ENCODE measurements around the gene DKK3.
A peak's percentile ranks its signal among the peaks of the same experiment; 100 is the strongest.
"Not testable (repeated sequence)": the region's sequence is repeated elsewhere in the genome, so short reads cannot be mapped to it uniquely, and the experiment has no call there.

The DKK3 gene

DNA sequence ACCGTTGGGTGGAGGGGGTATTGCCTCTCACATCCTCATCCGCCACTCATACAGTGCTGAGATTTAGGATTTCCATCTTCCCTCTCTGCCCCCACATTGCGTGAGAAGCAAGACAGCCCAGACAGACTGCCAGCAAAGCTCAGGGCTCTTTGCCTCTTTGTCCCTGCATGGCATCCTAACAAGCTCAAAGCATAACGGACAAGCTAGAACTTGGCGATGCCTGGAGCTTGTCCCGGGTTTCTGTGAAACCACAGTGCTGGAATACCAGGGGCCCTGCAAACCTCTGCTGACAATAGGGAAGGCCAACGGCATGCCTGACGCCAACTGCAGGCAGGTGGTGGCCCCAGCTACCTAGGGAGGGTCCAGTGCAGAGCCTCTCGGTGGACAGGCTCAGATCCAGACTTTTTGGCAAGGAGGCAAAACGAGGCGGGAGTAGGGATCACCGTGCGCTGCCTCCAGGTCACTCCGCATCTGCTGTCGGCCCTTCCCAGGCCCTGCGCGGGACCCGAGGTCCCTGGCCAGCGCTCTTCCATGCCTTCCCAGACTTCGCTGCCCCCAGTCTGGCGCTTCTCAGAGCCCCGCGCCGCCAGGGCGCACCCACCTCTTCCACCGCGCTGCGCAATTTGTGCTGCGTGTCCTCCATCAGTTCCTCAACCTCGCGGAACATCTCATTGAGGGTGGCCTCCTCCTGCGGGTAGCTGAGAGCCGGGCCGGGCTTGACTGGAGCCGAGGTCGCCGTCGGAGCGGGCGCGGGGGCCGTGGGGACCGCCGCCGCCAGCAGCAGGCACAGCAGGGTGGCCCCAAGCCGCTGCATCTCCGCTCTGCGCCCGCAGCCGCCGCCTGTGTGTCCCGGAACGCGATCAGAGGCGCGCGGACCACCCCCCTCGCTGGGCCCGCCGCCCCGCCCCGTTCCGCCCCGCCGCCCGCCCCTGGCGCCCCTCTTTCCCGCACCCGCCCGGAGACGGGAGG lies at the start of gene DKK3:
Gene DKK3, minus strand, starts transcription at position 858 of the 969 bp plus-strand sequence. Its CDS starts 44 bp downstream, at position 814.
- DNase-seq = no peak

DNA sequence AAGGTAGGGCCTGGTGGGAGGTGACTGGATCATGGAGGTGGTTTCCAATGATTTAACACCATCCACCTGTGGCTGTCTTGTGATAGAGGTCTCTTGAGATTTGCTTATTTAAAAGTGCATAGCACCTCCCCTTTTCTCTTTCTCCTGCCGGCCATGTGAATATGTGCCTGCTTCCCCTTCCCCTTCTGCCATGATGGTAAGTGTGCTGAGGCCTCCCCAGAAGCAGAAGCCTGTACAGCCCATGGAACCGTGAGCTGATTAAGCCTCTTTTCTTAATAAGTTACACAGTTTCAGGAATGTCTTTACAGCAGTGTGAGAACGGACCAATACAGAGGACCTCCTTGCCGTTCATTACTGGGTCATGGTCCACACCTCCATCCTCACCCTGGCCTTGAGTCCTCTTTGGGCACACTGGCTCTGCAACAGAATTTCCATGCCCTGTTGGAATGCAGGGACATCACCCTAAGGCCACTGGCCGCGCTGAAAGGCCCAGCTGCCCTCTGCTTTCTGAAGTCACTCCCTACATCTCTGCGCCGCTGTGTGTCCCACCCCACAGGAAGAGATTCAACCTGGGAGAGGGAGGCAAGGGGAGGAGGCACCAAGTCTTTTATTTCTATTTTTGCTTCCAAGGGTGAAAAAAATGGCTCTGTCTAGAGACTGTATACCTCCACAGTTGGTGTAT lies 49.0 kb upstream of the DKK3 start:
- no peak for DNase-seq

DNA sequence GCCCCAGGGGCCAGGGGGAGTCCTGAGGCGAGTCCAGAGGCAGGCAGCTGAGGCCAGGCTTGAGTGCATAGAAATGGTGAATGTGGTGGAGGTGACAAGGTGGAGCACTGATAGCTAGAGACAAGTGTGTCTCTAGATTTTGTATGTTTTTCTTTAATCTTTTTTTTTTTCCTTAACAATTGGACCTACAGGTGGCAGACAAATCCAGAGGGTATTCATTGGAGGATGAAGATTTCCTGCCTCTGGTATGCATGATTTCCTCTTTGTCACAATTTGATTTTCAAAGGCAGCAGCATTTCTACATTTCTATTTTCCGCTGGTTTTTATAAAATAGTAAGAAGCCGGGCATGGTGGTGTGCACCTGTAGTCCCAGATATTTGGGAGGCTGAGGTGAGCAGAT lies 47.7 kb upstream of the DKK3 start:
- no peak for DNase-seq

DNA sequence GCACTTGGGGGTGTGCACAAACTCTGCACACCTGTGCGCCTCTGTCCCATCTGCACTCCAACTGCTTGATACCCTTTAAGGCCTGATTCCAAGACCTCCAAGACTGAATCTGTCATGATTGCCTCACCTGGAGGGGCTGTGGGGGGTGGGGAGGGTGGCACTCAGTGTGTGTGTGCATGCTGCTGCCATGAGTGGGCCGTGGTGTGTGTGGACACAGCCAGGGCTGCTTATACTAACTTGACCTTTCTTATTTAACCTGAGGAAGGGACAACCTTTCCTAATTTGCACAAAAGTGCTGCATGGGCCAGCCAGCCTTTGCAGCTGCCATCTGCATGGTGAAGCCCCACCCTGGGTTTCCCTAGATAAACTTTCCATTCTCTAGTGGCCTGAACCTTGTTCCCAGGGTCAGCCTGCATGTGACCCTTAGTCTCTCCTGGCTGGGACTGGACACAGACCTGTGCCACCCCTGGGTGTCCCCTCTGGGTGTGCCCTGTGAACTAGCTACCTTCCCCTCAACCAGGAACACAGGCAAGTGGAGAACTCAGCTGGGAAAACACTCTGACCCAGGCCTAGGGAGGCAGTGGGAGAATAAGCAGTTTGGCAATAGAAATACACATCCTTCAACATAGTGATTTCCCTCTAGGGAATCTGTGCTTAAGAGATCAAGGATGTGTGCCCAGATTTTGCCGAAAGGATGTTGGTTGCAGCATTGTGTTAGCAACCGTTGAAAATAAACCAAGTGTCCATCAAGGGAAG lies 45.4 kb upstream of the DKK3 start:
- no peak for DNase-seq

DNA sequence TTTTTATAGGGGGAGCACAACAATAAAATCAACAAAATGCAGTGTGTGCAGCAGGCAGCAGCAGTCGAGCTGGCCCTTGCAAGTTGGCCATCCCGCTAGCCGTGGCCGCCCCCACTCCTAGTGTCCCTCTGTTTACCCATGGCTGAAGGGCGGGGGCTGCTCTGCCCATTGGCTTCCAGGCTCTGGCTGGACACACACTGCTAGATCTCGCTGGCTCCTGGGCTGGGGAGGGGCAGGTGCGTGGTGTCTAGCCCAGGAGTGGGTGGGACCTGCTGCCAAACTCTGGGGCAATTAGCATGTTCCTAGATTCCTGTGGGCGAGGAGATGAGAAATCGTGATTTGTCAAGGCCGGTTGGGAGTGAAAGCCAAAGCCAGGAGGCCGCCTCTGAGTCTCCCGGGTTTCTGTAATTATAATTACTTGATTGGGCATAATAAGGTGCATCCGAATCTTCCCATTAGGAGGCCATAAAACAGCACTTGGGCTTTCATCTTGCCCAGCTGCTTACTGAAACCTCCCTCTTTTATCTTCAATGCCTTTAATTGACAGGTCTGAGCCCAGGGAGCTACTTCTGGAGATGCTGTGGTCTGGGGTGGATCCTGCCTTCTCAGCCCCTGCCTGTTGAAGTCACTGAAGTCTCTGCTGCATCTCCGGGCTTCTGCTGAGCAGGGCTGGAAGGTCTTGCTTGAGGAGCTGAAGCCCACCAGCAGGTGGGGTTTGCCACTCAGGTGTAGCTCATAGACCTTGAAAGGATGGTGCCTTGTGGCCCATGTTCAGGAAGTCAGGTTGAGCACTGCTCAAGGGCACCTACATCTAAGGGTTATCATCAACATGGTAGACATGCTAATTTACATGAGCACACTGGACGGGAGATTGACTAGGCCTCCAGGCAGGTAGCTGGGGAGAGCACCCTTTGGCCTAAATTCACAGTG lies 44.5 kb upstream of the DKK3 start:
- no peak for DNase-seq

DNA sequence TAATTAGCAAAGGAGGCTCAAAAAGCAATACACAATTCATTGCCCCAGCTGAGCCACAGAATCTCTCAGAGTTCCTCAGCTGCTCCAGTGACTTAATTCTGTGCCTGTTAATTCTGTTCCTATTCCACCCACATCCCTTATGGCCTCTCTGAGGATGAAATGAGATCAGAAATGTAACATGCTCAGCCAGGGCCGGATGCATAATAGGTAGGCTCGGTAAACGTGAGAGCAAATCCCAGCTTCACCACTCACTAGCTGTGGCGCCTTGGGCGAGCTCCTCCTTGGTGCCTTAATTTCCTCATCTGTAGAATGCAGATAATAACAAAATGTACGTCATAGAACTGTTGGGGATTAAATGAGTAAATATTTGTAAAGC lies 42.8 kb upstream of the DKK3 start:
- DNase-seq = no peak

DNA sequence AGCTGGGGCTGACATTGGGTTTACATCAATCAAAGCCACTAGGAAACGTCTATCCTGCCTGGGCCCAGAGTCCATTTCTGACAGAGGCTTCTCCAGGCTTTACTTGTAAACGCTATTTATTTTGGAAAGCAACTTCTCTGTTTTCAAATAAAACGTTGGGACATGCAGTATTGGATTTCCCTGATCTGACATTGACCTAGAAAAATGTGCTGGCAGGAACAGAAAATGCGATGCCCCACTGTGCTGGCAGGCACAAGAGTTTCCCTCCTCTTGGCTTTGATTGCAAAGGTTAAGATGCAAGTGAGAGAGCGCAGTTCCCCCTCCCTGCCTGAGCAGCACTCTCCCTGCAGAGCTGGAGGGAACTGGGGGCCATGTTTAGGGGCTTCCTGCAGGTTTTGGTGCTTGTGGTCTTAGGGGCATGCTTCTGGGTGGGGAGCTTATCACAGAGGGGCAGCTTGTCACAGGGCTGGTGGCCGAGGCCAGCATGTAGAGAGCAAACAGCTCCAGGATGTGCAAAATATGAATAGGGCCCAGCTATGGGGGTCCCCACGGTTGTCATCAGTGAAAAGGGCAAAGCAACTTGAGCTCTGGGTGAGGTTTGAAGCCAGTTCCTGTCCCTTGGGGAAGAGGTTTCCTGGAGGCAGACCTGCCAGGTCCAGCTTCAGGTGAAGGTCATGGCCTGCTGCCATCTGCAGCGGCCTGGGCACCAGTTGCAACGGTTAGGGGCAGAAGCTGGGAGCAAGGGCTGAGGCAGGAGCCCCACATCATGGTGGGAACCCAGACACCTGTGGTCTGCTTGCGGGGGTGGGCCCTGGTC lies 42.3 kb upstream of the DKK3 start:
- DNase-seq = no peak

DNA sequence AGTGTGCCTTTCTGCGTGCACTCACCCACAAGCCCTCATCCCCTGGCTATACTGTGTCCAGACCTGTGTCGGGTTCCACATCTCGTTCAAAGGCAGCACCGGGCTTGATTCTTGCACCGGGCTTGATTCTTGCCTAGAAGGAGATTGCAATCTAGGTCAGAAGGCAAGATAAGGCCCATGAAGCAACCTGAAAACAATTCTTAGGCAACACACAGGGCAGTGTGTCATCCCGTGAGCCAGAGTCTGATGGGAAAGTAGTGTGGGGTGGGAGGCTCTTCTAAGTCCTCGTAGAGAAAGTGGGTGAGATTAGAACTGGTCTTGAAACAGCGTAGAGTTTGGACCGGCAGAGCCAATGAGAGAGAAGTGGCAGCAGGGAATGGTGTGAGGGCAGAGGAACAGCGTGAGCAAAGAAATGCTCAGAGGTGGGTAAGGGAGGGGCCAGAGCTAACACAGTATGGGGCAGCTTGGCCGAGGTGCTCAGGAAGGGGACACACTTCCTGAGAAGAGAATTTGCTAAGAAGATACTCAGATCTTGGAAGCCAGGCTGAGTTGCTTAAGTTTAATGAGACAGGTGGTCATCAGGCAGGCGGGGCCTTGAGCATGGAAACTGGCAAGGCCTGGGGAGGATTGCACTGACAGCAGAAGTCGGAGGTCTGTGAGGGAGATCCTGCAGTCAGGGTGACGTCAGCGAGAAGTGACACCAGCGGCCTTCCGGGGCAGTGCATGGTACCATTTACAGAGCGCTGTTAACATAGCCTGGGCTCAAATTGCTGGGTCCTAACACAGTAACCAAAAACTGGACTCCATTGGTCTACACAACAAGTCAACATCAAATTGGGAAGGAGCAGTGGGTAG lies 40.7 kb upstream of the DKK3 start:
- no peak for DNase-seq

DNA sequence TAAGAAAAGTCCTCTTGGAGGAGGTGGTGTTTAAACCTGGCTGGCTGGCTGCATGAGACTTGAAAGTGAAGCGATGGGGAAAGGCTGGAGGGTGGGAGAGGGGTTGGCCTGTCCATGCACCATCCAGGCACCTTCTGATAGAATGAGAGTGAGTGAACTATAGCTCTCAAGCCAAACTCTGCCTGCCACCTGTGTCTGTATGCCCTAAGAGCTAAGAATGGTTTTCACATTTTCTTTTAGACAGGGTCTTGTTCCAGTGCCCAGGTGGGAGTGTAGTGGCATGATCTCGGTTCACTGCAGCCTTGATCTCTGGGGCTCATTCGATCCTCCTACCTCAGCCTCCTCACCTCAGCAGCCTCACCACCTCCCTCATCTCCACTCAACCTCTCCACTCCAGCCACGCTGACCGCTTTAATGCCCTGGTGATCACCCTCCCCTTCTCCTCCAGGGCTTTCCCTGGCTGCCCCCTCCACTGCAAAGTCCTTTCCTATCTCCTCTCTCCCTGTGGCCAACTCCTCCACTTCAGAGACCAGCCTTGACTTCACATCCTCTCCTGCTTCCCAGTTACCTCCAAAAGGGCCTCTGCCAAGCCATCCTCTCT lies 38.3 kb upstream of the DKK3 start:
- DNase-seq = no peak

DNA sequence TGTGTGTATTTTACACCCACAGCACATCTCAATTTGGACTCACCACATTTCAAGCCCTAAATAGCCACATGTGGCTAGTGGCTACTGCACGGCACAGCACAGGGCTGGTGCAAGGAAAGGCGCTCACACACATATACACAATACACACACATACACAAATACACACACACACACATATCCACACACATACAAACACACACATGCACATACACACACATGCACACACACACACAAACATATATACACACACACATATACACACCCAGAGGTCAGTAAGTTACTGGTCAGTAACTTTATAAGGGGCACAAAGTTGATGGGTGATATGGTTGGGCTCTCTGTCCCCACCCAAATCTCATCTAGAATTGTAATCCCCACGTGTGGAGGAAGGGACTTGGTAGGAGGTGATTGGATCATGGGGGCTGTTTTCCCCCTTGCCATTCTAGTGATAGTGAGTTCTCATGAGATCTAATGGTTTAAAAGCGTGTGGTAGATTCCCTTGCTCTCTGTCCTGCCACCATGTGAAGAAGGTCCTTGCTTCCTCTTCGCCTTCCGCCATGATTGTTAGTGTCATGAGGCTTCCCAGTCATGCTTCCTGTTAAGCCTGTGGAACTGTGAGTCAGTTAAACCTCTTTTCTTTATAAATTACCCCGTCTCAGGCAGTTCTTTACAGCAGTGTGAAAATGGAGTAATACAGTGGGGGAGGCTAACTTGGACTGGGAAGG lies 37.6 kb upstream of the DKK3 start:
- DNase-seq = no peak

DNA sequence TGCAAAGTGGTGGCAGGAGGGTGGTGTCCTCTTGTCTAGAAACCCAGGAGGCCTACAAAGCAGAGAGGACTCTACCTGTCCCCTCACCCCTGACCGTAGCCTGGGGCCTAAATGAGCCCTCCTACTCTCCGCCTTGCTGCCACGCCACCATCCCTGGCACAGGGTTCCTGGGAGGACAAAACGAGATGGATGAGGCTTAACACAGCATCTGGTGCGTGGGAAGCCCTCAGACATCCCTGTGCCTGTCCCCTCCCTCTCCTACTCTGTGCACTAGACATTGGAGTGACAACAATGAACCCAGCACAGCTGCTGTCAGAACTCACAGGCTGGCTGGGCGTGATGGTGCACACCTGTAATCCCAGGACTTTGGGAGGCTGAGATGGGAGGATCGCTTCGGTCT lies 36.4 kb upstream of the DKK3 start:
- DNase-seq = no peak

DNA sequence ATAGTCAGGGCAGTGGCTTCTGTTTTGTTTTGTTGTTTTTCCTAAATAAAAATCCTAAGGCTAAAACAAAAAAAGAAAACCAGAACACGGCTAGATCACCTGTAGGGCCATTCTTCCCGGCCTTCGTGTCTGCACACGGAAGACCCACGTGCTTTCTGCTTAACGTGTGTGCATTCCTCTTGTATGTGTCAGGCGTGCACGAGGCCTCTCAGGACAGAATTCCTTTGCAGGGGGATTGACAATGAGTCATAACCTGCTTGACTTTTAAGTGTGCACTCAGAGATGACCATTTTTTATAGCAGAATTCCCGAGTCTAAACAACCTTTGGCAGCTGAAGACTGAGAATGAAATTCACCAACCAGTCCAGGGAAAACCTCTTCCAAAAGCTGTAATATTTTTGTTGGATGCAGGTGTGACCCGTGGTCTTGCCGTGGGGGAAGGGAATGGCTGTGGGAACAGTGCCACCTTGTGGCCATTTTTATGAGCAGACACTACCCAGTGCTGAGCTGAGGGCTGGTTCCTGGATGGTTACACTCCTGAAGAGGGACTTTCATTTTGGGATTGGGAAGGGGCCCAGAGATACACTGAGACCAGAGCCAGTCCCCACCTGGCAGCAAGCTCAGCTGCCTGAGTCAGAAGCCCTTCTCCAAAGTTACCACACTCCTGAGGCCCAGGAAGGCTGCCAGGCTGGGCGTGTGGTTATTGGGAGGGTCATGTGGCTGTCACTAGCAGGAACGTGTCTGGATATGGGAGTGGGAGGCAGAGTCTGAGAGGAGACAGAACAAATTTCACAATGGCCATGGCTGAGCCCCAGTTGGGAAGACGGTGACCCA lies 35.7 kb upstream of the DKK3 start:
- peak; percentile 28 for DNase-seq

DNA sequence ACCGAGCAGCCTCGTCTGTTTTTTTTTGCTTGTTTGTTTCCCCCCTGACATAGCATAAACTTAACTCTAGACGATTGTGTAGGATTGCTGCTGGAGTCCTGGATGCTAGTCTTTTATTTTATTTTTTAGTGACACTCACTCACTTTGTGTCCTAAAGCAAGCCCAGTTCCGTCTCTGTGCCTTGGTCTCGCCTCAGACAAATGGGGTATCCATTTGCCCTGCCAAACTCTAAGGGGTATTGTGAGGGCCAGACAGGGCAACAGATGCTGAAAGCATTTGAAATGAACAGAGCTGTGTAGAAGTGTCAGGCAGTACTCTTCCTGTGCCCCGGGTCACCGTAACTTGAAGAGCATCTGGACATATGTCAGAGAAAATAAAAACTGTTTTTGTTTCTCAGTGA lies 34.8 kb upstream of the DKK3 start:
- DNase-seq = no peak

DNA sequence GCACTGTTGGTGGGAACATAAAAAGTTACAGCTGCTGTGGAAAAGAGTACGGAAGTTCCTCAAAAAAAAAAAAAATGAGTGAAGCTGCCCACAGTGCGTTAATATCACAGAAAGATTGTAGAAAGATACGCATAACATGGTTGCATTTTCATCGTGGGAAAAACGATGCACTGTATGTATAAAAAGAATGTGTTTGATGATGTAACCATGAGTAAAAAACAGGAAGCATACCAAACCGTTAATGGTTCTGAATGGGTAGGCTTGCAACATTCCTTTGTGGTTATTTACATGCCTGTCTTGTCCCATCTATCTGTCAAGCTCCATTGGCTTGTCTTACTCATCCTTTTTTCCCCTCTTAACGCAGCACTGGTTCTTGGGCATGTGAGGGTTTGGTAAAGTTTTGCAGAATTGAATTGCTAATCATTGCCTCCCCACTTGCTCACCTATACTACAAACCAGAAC lies 33.8 kb upstream of the DKK3 start:
- DNase-seq = no peak

DNA sequence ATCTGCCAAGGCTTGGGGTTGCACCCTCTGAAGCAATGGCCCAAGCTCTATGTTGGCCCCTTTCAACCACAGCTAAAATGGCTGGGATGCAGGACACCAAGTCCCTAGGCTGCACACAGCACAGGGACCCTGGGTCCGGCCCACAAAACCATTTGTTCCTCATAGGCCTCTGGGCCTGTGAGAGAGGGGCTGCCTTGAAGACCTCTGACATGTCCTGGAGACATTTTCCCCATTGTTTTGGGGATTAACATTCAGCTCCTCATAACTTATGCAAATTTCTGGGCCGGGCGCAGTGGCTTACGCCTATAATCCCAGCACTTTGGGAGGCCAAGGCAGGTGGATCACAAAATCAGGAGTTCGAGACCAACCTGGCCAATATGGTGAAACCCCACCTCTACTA lies 32.3 kb upstream of the DKK3 start:
- DNase-seq = not testable (repeated sequence)

DNA sequence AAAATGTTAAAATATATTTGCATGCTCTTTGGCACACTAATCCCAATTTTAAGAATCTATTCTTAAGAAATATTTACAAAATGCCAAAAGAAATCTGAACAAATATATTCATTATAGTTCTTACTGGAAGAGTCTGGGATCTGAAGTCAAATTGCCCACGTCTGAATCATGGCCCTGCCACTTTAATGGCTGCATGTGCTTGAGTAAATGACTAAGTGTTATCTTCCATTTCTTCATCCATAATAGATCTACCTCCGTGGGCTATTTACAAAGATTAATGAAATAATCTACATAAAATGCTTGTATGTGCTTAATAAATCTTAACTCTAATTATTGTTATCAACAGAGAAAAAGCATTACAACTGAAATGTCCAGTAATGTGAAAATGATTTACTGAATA lies 24.5 kb upstream of the DKK3 start:
- DNase-seq = no peak

DNA sequence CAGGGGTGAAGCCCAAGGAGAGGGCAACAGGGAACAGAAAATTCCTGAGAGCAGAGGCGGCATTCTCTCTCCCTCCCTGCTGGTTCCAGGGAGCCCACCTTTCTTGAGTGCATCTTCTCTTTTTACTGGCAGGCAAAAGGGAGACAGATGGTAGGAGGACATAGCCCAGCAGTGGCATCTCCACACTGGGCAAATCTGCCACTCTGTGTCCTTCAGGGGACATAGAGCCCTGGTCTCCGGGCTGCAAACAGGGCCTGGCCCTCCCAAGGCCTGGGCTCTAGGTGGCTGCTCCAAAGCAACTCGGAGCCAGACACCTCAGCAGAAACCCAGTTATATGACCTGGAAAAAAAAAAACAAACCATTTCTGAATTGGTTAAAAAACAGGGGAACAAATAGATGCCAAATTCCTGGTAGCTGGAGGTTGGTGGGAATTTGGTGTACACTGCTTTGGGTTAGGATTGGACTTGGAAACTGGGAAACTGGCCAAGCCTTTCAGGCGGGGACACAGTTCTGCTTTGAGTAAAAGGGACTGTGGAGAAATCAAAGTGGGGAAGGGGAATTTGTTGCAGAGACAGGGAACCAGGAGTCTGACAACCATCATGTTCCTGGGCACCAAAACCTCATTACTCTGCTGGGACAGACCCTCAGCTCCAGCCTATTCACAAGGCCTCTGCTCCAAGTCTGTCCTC lies 23.6 kb upstream of the DKK3 start:
- DNase-seq = no peak
